NOMO-1 treated with dmso at 0.1 percent for 144 hours (cell line): ENCODE results near the gene DDX17.
A peak's percentile ranks its signal among the peaks of the same experiment; 100 is the strongest.

Experiments used
- DNase-seq: peaks from one replicate; lab custom pipeline; 2025; ENCODE audit not compliant: unreplicated experiment; lab: John Stamatoyannopoulos, UW

DDX17 gene

GRCh38 chr22:38467438-38467903, 38.6 kb downstream of the DDX17 start:
- no peak for DNase-seq

DNA sequence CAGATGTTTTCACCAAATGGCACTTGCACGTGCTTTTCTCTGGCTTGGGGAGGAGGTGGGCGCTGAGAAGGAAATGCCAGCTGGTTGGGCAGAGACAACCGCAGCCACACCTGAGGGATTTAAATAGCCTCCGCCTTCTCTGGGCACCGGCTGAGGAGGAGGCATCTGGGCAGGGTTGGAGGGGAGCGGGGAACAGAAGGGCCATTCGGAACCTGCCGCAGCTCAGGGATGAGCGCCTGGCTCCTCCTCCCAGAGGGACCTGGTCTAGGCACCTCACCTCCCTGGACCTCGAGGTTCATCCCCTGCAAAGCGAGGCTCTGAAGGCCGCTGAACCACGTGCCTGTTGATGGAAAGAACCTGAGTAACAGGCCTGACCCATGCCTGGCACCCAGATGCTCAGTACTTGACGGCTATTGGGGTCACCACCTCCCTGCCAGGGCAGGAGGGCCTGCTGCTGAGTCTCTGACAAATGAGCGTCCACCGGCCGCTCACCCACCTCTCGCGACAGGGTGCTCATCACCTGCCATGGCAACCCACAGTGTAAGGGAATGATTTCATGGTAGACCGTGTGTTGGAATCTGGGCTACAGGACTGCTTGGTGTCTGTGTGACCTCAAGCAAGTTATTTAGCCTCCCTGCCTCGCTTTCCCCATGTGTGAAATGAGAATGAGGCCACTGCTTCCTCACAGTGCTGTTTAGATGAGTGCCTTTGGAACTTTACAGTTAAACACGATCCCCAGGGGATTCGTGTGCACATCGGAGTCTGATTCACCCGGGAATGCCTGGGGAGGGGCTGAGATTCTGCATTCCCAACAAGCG, 40.2 kb downstream of the DDX17 start:
- DNase-seq = no peak

DNA sequence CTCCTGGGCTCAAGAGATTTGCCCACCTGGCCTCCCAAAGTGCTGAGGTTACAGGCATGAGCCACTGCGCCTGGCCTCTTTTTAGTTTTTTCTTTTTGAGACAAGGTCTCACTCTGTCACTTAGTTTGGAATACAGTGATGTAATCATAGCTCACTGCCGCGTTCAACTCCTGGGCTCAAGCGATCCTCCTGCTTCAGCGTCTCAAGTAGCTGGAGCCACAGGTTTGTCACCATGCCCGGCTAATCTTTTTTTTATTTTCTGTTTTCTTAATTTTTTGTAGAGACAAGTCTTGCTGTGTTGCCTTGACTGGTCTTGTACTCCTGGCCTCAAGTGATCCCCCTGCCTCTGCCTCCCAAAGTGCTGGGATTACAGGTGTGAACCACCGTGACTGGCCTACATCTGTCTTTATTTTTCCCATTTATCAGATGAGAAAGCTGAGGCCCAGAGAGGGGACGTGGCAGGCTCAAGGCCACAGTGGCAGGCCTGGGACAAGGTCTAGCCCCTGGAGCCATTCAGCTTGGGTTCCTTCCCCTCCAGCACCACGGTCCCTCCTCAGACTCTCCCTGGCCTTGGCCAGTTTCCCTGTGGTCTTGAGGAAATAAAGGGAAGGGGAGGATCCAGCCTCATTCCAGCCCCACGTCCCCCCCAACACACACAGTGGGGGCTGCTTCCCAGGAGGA, 41.0 kb downstream of the DDX17 start:
- DNase-seq = no peak

DNA sequence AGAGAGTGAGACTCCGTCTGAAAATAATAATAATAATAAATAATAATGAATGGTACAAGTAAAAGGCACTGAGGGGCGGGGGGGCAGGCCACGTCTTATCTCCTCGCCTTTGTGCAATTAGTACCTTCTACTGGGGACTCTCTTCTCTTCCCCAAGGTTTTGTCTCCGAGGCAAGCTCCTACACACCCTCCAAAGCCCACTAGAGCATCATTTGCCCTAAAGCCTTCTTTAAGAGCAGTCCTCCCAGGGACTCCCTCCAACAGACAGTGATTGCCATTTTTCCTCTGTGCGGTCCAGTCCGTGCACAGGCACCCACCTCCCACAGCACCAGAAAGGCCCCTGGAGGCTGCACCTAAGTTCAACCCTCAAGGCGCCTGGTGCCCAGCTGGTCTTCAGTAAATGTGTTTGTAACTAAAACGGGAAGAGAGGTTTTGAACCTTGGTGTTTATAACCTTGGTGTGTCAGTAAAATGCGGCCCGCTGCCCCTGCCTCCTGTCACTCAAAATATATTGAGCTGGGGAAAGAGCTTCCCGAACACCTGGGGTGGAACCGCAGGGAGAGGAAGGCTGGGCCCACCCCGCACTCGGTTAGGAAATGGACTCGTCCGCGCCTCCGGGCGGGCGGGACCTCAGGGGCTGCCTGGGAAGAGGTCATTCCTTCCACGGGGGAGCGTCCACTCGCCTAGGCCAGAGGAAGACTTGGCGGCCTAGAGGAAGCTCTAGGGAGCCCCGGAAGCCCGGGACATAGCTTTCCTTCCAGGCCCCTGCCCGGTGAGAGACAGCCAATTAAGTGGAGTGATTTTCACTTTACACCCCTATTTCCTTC, 42.9 kb downstream of the DDX17 start:
- DNase-seq = no peak

GRCh38 chr22:38461414-38462081, 44.6 kb downstream of the DDX17 start:
- peak; percentile 52 for DNase-seq

GRCh38 chr22:38461057-38461413, 45.1 kb downstream of the DDX17 start:
- DNase-seq = no peak

DNA sequence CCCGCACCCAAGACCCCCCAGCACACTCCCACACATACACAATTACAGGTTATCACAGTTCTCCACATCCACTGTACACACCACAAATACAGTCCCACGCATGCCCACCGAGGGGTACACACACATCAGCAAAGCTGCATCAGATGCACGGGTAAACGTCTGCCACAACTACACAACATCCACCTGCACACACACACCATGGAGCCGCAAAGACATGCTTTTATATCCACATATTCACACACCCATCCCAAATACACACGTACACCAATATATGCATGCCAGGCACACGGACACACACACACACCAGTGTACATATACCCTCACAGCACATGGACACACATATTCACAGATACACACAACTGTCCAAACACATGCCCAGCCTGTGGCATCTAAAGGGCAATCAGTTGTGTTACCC, 45.7 kb downstream of the DDX17 start:
- no peak for DNase-seq

DNA sequence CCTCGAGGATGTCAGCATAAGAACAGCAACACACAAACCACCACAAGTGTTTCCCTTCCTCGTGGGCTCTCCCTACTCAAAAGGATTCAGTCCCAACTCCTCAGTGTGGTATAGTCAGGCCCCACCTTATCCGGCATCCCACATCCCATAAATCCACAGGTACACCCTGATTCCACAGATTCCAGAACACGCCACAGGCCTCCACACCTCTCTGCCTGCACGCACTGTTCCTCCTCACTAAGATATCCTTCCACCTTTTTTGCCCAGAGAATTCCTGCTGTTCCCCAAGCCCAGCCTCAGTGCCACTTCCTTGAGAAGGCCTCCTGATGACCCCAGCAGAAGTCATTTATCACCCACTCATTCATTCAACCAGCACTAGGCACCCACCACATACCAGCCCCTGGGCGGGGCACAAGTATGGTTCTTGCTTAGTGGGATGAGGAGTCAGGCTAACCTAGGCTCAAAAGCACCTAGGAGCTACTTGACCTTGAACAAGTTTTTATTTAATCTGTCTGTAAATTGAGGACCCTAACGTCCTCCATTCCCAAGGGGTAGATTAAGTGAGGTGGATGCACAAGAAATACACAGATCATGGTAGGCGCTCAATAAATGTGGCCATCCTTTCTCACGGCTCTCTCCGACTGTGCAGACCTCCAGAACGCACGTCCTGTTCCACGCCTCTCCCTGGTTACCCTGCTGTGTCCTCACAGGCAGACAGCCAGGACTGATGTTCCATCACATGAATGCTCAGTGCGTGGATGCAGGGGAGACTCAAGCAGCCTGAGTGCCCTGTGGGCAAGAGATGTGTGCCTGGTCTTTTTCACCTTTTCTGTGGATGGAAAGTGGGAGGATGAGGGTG, 49.0 kb downstream of the DDX17 start:
- no peak for DNase-seq

- DNase-seq = no peak
Observed at GRCh38 chr22:38456272-38456835, 49.8 kb downstream of the DDX17 start.

- DNase-seq = no peak
Observed at GRCh38 chr22:38455530-38456271, 50.4 kb downstream of the DDX17 start.

DNA sequence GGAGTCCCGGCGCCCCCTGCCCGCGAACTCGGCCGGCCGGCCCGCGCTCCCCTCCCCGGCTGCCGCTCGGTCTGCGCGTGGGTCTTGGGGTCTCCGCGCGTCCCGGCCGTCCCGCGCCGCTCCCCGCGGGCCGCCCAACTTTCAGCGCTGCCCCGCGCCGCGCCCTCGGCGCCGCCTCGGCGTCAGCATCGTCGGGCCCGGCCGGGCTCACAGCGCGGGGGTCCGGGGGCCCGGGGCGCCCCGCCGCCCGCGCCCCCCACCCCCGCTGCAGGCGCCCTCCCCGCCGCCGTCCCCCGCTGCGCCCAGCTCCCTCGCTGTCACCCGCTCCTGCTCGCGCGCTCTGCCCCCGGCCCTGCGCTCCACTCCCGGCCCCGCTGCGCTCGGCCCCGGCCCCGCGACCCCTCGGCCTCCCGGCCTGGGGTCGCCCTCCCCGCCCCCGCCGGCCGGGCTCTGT, 51.0 kb downstream of the DDX17 start, which contains the start of gene KCNJ4:
Gene KCNJ4 (minus strand): TSS at position 124 of the 454 bp plus-strand sequence. CDS start 27,067 bp downstream, outside the sequence.
- no peak for DNase-seq

DNA sequence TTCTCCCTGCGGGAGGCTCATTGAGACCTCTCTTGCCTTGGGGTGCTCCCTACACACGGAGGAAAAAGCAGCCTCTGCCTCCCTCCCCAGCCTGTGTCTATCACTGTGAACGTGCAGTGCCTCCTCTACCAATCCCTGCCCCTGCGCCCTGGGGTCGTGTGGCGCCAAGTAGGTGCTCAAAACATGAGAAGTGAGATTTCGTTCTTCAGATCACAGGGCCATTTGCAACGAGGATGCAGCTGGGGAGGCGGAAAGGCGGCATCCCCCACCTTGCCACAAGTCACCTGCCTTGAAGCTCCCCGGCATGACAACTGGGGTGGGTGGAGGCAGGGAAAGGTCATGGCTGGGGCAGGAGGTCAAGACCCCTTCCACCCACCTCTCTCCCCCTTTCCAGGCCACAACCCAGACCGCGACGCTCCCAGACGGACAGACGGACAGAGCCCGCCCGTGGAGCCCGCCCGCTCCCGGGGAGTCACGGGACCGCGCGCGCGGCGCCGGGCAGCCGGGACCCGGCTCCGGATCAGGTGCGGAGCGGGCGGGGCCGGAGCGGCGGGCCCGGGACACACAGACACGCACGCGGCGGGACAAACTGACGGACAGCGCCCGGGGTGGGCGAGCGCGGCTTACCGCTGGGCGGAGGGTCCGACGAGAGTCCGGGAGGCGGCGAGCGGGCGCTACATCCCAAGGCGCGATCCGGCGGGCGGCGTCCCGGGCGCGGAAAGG, 51.6 kb downstream of the DDX17 start:
- DNase-seq = no peak

DNA sequence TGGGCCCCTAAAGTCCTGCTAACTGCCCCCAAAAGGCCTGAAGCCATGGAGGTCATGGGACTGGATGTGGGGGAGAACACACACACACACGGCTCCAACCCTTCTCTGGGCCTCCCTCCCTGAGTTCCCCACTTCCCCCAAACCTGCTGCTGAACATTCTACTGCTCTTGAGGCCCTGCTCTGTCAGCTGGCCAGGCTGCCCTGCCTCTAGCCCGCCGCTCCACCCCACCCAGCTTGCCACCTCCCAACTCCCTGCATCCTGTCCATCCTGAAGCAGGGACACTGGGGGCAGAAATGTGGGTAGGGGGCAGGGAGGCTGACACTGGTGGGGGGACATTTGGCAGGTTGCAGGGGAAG, 52.1 kb downstream of the DDX17 start:
- DNase-seq = peak; percentile 36

DNA sequence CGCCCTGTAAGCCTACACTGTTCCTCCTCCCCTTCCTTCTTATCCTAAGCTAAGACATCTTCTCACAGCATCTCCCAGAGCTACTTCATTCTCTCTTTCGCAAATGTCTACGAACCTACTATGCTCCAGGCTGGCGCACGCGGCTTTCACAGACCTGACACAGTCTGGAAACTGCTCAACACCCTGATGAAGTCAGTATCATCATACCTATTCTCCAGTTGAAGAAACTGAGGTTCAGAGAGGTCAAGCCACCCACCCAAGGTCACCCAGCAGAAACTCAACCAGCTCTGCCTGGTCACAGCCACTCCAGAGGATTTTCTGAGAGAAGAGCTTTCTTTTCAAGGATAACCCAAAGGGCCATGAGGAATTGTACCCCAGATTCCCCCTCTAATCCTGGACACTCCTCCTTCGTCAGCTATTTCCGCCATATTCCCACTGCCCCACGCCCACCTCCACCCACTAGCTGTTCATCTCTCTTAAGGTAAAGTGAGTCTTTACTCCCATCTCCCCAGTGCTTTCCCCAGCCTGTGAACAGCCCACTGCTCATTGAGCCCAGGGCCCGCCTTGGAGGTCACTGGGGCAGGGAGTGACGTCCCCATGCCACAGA, 52.9 kb downstream of the DDX17 start:
- DNase-seq = no peak

DNA sequence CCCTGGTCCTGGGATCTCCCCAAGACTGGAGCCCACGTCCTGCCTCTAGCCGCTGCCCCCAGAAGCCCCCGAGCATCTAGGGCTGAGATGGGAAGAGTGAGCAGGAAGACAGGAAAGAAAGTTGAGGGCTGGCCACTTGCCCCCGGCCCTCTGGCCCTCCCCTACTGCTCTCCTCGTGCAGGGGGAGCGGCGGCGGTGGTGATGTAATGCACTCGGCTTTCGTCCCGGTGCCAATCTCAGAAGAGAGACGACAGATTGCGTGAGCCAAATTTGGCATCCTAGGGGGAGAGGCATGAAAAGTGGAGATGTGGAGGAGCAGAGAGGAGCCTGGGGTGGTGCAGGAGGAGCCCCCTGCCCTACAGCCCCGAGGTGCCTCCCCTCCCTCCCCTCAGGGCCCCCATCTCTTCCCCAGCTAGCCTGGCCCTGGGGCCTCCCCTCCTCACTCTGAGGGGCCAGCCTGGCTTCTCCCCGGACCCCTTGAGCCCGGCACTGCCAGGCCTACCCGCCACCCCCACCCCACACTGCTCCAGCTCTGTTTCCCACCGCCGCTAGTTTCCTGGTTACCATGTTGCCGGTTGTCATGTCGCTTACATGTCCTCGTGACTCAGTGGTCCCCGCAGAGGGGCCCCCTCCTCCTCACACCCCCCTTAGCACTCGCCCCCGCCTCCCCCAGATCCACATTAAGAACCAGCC, 53.6 kb downstream of the DDX17 start:
- DNase-seq = no peak

- DNase-seq = no peak
Observed at GRCh38 chr22:38451864-38452263, 54.2 kb downstream of the DDX17 start.

DNA sequence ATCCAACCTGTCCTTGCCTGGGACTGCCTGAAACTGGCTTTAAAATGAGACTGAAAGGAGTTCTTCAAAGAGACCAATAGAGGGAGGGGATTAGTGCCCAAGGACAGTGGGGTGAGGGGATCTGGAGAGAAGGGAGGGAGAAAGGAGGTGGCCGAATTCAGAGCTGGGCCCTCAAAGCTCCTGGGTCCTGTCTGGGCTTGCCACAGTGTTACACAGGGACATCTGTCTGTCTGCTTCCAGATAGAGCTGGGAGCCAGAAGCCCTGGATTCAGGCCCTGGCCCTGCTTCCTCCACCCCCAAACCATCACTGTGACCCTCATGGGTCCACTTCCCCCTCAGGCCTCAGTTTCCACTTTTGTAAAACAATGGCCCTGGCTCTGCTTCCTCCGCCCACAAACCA, 54.7 kb downstream of the DDX17 start:
- DNase-seq = no peak
